ENCODE measurements around the gene UCMA.

UCMA gene

DNA sequence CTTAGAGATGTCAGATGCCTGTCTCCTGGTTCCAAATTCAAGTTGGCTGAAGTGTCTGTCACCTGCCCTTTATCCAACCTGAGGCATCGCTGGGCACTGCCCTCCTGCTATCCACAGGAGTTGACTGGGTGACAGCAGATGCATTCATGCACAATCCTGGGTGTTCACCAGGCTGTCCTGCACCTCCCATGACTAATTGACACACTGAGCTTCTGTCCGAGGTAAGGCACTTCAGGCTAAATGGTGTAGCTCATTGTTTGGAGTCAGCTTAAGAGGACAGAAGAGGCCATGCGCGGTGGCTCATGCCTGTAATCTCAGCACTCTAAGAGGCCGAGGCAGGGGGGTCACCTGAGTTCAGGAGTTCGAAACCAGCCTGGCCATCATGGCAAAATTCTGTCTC, 2.4 kb downstream of the UCMA start:
- no peak for DNase-seq

DNA sequence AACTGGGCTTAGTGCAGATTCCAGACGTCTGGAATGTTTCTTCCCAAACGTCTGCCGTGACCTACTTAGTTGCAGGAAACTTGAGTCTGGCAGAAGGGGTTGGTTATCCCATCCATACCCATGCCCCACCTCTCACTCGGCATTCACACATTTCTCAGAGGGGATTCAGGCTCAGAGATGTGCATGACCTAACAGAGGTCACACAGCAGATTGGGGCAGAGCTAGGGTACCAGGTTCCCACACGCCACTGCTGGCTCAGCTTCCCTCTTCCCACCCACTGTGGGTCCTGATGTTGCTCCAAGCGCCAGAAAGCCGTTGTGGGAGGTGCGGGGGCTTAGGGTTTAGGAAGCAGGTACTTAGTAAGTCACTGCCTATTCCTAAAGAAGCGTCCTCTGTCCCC, 3.0 kb downstream of the UCMA start:
- DNase-seq, result no peak

DNA sequence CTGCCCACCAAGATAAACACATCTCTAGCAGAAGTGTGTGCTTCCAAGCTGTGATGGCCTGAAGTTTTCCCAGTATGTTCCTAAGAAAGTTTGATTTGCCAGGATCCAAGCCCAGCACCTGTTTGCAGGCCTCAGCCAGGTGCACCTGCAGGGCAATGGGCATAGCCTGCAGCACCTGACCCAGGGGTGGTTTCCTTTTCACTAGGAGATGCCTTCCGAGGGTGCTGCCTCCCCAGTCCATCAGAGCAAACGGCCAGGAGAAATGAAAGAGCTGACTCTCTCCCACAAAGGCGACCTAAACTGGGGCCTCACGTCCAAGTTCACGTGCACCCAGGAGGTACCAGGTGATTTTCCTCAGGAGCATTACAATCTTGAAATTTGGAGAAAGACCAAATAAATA, 7.1 kb downstream of the UCMA start:
- no peak for DNase-seq

DNA sequence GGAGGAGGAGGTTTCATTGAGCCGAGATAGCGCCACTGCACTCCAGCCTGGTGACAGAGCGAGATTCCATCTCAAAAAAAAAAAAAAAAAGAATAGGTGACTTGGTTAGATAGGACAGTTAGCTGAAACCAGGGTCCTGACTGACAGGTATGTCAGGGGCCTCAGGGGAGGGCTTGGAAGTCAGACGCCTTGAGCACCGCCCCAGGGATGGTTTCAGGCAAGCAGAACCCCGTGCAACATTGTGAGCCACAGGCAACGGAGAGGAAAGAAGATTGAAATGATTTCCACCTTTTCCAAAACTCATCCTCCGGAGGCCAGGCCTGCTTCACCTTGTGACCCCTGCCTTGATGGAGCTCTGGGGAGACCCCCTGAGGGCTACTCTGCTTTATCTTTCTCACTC, 8.6 kb downstream of the UCMA start:
- no peak for DNase-seq

DNA sequence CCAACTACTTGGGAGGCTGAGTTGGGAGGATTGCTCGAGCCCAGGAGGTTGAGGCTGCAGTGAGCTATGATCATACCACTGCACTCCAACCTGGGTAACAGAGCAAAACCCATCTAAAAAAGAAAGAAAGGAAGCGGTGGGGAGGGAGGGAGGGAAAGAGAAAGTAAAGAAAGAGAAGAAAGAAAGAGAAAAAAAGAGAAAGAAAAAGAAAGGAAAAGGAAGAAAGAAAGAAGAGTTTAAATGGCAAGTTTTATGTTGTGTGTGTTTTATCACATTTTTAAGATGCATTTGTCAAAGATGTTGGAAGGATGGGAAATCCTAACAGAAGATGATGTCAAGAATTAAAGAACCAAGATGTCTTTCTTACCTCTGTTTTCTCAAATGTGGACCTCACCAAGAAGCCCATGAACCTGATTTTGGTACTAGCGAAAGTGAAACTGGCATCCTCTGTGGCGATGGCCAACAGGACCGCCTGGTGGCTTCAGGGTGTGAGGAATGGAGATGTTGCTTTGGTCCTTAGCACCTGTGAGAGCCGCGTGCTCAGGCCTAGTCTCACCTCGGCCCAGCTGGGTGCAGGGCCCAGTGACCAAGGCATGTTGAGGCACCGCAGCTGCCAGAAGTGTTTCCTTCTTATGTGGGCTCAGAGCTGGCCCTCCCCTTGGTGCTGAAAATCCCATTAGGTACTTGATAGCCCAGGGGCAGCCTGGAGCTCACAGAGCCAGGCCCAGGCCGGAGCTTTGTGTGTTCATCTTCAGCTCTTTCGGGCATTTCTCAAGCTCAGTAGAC, 9.8 kb downstream of the UCMA start:
- DNase-seq, result no peak

DNA sequence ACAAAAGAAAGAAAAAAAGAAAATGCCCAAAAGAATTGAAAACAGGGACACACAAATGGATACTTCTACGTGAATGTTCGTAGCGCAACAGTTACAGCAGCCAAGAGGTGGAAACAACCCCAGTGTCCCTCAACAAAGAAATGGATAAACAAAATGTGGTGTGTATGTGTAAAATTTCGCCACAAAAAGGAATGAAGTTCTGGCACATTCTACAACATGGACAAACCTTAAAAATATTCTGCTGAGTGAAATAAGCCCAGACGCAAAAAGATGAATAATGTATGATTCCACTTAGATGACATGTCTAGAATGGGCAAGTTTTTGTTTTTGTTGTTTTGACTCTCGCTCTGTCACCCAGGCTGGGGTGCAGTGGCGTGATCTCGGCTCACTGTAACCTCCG, 10.9 kb downstream of the UCMA start:
- no peak for DNase-seq

DNA sequence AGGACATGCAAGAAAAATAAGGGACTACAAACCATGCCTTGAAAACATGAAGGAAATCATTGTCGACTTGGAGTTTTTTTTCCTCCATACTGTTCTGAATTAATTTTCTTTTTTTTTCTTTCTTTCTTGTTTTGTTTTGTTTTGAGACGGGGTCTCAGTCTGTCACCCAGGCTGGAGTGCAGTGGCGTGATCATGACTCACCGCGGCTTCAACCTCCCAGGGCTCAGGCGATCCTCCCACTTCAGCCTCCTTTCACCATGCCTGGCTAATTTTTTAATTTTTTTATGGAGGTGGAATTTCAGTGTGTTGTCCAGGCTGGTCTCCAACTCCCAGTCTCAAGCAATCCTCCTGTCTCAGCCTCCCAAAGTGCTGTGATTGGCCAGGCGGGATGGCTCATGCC, 11.6 kb downstream of the UCMA start:
- no peak for DNase-seq

DNA sequence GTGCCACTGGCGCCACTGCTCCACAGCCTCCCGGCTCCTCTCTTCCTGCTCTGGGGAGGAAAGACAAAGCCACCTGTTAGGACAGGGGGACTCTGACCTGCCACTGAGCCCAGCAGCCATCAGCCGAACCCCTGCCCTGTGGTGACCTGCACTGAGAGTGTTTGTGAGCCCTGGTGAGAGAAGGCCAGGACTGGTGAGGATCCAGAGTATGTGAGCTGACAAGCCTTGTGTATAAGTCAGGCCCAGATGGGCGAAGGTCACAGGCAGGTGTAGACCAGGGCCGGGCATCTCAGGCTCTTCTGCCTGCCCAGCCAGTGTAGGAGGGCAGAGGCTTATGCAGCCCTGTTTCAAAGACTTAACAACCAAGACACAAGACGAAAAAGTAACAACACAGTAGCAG, 12.0 kb downstream of the UCMA start:
- DNase-seq, result no peak

DNA sequence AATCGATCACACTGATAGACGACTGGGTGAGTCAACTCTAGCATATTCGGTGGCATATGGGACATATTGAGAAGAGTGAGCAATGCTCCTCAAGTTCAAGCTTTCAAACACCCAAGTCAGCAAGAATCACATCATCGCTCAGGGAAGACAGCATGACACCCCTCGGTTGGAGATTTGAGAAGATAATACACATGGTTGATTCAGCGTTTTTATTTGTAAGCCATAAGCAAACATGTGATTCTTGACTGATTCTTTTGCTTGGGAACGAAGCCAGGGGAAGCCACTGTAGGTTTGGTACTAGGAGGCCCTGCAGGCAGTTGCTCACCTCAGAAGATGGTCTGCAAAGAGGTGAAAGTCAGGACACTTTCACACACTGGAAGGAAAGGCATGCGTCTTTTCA, 12.6 kb downstream of the UCMA start:
- no peak for DNase-seq

DNA sequence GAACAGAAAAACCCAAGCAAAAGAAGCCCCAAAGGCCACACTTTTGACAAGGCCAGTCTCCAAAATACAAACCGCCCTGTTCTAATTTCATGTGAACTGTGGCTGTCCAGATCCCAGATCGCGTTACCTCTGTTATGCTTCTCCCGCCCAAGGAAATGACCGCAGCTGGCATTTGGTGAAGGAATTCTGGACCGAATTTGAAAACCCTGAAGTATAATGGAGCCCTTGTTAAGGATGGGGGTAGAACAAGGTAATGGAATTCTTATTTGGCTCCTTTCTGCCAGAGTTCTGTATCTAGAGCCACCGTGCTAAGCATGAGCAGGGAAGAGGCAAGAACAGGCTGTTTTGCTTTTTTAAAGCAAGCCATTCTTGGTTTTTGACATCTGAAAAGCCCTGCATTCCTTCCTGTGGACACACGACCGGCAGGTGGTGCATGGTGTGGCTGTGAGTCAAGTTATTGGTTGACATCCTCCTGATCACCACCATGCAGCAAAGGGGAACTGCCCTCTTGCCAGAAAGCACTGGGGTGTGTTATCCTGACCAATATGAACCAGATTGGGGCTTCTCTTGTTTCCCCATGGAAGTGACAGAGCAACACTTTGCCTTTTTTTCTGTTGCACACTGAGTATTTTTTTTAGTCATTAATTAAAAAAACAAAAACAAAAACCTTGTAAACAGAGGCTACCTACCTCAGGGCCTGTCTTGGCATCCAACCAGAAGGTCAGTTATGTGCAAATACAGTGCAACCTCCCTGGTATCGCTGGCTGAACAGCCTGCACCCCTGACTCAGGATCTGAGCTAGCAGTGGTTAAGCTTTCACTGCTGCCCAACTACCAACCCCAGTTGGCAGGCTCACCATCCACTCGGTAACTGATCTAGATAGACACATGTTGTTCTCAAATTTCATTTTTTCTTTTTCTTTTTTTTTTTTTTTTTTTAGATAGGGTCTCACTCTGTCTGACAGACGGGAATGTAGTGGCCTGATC, 14.2 kb downstream of the UCMA start:
- no peak for DNase-seq

DNA sequence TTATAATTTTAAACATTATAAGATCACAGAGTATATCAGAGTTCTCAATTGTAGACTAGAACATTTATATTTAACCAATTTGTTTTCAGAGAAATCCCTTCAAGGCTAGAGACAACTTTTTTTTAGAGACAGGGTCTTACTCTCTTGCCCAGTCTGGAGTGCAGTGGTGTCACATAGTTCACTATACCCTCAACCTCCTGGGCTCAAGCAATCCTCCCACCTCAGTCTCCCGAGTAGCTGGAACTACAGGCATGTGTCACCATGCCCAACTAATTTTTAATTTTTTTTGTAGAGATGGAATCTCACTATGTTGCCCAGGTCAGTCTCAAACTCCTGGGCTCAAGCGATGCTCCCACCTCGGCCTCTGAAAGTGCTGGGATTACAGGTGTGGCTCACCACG, 15.3 kb downstream of the UCMA start:
- DNase-seq, result no peak

DNA sequence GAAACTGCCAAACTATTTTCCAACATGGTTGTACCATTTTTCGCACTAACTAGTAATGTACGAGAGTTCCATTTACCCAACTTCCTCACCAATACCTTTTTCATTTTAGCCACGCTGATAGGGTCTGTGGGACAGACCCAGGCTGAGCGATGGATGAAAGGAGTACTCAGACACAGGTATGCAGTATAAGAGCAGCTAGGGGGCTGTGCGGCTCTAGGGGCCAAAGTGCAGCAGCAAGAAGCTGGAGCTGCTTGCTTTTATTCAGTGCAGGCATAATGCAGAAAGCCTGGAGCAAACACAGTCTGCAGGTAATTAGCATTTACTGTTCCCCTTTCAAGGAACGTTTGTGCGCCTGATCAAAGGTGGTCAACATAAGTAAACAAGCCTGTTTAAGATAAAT, 21.0 kb downstream of the UCMA start:
- DNase-seq, result no peak

DNA sequence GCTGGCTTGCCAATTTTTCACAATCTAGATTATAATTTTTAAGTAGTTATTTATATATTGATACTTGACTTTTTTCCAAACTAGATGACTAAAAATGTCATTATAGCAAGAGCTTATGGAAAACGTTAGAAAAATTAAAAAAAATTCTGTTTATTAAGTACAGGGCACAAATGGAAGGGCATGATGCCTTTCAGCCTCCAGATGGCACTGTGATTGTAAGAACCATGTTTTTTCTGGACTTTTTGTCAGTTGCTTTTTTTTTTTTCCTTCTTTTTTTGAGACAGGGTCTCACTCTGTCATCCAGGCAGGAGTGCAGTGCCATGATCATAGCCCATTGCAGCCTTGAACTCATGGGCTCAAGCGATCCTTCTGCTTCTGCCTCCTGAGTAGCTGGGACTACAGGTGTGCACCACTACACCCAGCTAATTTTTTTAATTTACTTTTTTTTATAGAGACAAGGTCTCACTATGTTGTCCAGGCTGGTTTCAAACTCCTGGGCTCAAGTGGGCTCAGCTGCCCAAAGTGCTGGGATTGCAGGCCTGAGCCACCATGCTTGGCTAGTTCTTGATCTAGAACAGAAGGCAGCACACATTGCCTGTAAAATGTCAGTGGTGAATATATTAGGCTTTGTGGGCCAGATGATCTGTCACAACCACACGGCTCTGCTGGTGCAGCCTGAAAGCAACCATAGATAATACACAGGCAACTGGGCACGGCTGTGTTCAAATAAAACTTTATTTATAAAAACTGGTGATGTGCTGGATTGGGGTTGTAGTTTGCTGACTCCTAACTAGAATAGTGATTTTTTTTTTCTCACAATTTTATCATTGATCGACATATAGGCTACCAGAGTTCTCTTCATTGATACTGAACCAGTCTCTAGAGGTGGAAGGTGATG, 27.4 kb downstream of the UCMA start:
- DNase-seq, result no peak

DNA sequence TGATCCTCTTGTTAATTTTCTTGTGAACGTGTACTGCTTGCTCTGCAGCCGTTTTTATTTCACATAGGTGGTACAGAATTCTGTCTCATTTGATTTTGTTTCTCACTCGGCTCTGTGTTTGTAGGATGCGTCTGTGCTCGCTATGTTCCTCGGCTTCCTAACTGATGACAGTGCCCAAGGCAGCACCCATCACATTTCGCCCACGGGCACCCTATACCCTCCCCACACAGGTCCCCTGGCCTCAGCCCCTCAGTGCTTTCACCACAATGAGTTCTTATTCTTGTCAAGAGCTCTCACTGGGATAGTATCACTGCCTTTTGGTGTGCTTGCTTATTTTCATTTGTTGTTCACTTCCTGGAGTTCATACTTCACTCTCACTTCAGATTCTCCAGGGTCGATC, 28.1 kb downstream of the UCMA start:
- no peak for DNase-seq

DNA sequence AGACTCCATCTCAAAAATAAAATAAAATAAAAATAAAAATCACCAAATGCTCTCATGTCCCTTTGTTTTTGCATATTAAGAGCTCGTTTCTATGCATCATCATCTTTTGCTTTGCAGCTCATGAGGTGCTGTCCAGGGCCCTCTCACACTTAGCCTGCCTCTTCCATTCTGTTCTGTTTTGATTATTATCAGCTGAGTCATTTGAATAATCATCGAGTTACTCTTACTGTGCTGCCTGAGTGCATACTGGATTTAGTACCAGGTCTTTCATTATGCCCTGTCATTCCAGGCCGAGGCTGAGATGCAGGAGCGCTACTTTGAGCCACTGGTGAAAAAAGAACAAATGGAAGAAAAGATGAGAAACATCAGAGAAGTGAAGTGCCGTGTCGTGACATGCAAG, 33.0 kb downstream of the UCMA start:
- DNase-seq, result no peak

DNA sequence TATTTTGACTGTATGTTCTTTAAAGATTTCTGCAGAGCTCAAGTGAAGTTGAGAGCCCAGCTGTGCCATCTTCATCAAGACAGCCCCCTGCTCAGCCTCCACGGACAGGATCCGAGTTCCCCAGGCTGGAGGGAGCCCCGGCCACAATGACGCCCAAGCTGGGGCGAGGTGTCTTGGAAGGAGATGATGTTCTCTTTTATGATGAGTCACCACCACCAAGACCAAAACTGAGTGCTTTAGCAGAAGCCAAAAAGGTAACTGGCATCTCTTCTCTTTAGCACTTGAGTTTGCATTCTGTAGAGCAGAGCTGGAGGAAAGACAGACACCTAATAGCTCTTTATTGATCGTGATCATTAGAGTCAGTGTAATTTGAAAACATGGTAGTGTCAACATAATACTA, 39.2 kb downstream of the UCMA start:
- DNase-seq, result no peak

DNA sequence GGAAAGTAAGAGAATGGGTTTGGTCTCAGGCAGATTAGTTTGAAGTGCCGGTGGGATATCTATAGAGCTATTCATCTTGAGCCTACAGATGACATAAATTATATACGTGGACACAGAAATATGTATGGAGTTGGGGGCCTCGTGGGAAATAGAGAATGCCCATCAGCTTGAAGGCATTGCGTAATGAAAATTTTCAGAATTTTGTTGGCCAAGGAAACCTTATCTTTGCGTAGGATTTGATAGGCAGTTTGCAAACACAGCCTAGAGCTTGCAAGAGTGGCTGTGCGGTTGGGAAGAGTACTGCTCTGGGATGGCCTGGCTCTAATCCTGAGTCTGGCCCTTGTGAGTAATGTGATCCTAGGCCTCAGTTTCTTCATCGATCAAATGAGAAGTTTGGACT, 40.5 kb downstream of the UCMA start:
- no peak for DNase-seq

DNA sequence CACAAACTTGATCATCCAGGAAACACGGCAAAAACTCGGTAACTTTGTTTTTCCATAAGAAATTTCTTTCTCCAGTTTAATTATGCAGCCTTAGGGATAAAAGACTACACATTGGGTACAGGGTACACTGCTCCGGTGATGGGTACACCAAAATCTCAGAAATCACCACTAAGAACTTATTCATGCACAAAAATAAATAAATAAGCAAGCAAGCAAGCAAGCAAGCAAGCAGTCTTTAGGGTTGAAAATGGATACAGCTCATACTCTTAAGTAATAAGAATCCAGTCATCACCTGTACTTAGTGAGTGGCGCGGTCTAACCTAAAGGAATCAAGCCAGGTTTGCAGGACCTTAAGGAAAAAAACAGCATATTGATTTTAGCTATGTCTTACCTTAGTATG, 42.8 kb downstream of the UCMA start:
- no peak for DNase-seq

DNA sequence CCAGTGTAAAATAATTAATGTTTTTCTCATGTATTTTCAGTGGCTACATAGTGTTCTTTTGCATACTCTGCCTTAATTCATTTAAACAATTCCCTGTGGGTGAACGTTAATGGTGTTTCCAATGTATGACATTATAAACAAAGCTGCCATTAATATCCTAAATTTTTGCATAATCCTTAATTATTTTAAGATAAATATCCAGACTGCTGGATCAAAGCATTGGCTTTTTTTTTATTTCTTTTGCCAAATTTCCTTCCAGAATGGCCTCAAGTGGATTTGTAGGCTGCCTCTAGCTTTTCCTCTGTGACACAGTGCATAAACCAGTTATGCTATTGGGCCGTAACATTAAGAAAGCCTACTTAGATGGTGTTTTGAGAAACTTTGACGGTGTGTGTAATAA, 43.4 kb downstream of the UCMA start:
- DNase-seq, result no peak

DNA sequence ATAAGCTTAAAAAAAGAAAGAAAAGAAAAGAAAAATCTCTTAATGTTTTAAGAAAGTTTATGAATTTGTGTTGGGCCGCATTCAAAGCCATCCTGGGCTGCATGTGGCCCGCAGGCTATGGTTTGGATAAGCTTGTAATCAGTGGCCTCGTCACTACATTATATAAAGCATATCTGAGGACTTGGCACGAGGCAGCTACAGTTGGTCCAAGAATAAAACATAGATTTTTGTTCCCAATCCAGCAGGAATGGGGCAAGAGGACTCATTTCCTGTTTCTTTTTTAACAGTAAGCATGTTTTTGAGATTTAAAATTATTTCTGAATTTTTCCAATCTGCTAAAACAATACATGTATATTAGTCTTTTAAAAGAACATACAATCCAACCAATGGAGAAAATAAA, 44.2 kb downstream of the UCMA start:
- DNase-seq, result no peak

DNA sequence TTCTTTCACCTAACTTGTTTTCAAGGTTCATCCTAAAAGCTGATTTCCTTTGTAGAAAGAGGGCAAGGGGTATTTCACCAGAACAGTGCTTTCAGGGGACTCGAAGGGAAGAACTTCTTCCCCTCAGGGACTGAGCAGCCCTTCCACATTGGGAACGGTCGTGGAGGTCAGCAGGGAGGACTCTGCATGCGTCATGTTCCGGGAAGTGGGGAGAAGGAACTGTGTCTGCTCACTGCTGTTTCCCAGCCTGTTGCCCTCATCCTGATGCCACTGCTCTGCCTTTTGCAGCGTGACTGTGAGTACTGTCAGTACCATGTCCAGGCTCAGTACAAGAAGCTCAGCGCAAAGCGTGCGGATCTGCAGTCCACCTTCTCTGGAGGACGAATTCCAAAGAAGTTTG, 45.6 kb downstream of the UCMA start:
- no peak for DNase-seq

DNA sequence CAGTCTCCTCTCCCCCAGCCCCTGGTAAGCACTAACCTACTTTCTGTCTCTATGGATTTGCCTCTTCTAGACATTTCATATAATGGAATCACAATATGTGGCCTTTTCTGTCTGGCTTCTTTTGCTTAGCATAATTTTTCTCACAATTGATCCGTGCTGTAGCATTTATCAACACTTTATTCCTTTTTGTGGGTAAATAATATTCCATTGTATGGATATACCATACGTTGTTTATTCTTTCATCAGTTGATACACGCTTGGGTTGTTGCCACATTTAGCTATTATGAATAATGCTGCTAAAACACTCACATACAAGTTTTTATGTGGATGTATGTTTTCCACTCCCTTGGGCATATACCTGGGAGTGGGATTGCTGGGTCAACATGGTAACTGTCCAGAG, 47.0 kb downstream of the UCMA start:
- no peak for DNase-seq

Measured in activated gamma-delta T cell (primary cell).